Measurements from ENCODE around the gene KCNH1. TPM values are rescaled to one million over a fixed set of nuclear protein-coding genes. Genes with fewer than 3 reads are reported as not detected.

KCNH1 gene
- polyA plus RNA-seq, 1 of the 3 experiments (the other 2 are of a cell fraction) = 0.08 TPM

DNA sequence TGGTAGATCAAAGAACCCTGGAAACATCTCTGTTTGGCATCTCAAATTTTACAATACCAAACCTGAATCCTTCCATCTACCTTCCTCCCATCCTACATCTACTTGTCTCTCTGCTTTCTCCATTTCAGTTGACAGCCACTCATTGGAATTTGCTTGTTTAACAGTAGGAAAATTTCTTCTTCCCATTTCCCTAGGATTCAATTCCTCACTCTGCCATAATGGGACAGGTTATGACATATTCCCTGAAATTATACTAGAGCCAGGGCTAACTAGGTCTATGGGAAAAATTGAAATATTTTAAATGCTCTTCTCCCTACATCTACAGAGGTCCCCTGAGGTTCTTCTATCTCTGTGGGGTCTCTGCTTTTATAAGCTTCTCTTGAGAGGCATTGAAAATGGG is 257.7 kb downstream of the KCNH1 start (continued):
- TF ChIP-seq, protein P1, sequence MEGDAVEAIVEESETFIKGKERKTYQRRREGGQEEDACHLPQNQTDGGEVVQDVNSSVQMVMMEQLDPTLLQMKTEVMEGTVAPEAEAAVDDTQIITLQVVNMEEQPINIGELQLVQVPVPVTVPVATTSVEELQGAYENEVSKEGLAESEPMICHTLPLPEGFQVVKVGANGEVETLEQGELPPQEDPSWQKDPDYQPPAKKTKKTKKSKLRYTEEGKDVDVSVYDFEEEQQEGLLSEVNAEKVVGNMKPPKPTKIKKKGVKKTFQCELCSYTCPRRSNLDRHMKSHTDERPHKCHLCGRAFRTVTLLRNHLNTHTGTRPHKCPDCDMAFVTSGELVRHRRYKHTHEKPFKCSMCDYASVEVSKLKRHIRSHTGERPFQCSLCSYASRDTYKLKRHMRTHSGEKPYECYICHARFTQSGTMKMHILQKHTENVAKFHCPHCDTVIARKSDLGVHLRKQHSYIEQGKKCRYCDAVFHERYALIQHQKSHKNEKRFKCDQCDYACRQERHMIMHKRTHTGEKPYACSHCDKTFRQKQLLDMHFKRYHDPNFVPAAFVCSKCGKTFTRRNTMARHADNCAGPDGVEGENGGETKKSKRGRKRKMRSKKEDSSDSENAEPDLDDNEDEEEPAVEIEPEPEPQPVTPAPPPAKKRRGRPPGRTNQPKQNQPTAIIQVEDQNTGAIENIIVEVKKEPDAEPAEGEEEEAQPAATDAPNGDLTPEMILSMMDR (IDR thresholded peaks at IDR 0.05) = no peak
- TF ChIP-seq YY1 (IDR thresholded peaks at IDR 0.05; ENCODE audit: low read depth) (no peak), ELF1 (IDR thresholded peaks at IDR 0.05) (no peak), TAF1 (IDR thresholded peaks at IDR 0.05; ENCODE audit: borderline replicate concordance, low read depth, low read length) (no peak), CHD2 (IDR thresholded peaks at IDR 0.05; ENCODE audit: low read length, partially characterized antibody) (no peak), NFIC (IDR thresholded peaks at IDR 0.05; ENCODE audit: borderline replicate concordance) (no peak), POLR2AphosphoS5 (IDR thresholded peaks at IDR 0.05; ENCODE audit: low read depth, low read length) (no peak), MXI1 (IDR thresholded peaks at IDR 0.05; ENCODE audit: low read depth, low read length) (no peak), RAD21 (IDR thresholded peaks at IDR 0.05; ENCODE audit: low read length) (no peak), EP300 (IDR thresholded peaks at IDR 0.05; ENCODE audit: borderline replicate concordance in 1 of 2, low read depth in 1 of 2, low read length in 1 of 2) (no peak), RFX5 (IDR thresholded peaks at IDR 0.05; ENCODE audit: low read length) (no peak), SMC3 (IDR thresholded peaks at IDR 0.05; ENCODE audit: low read depth, low read length) (no peak)

DNA sequence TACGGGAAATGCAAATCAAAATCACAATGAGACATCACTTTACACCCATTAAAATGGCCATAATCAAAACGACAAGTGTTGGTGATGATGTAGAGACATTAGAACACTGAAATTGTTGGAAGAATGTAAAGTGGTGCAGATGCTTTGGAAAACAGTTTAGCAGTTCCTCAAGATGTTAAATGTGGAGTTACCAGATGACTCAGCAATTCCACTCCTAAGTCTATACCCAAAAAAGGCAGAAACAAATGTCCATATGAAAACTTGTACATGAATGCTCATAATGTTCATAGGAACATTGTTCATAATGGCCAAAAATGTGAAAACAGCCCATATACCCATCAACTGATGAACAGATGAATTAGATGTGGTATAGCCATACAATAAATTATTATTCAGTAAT is 267.4 kb downstream of the KCNH1 start:
- no peak for DNase-seq
- no peaks in the 10 kb centered on the region for H3K79me2 ChIP-seq (ENCODE audit: insufficient read depth)
- H3K27ac ChIP-seq (ENCODE audit: low read depth in 2 of 2, low read length in 1 of 2) = no peak overlapping the region
- H3K9me3 ChIP-seq = no peaks in the 10 kb centered on the region
- ChIA-PET POLR2A (no interaction called here), CTCF (interaction anchor here (1.2 kb wide), 1 partner anchor 25 kb away, joined by 3 read pairs; no protein-coding TSS in a partner anchor)
- H2AFZ ChIP-seq (ENCODE audit: low read depth) = no peak overlapping the region
- no peaks in the 10 kb centered on the region for H3K36me3 ChIP-seq (replicated peaks in 1 of 2; ENCODE audit: control insufficient read depth in 1 of 2, insufficient read depth in 2 of 2, low read length in 1 of 2)
- WGBS (ENCODE audit: low lambda C conversion rate) = 22% methylated on average over 2 of the region's 2 CpGs
- no peak overlapping the region for H3K9ac ChIP-seq
- H3K4me2 ChIP-seq = no peak overlapping the region
- H3K27me3 ChIP-seq (ENCODE audit: insufficient read depth) = no peaks in the 10 kb centered on the region
- H3F3A ChIP-seq (replicated peaks; ENCODE audit: insufficient read depth) = no peaks in the 10 kb centered on the region
- H3K4me1 ChIP-seq (ENCODE audit: control insufficient read depth in 1 of 2, insufficient read depth in 2 of 2, low read depth in 1 of 2, low read length in 1 of 2) = no peaks in the 10 kb centered on the region
- TF ChIP-seq, protein P2, sequence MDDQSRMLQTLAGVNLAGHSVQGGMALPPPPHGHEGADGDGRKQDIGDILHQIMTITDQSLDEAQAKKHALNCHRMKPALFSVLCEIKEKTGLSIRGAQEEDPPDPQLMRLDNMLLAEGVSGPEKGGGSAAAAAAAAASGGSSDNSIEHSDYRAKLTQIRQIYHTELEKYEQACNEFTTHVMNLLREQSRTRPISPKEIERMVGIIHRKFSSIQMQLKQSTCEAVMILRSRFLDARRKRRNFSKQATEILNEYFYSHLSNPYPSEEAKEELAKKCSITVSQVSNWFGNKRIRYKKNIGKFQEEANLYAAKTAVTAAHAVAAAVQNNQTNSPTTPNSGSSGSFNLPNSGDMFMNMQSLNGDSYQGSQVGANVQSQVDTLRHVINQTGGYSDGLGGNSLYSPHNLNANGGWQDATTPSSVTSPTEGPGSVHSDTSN (IDR thresholded peaks at IDR 0.05) = no peak
- TF ChIP-seq NFIC (IDR thresholded peaks at IDR 0.05; ENCODE audit: borderline replicate concordance) (no peak), TAF1 (IDR thresholded peaks at IDR 0.05; ENCODE audit: borderline replicate concordance, low read depth, low read length) (no peak), CHD2 (IDR thresholded peaks at IDR 0.05; ENCODE audit: low read length, partially characterized antibody) (no peak), TCF12 (IDR thresholded peaks at IDR 0.05) (no peak), ELF1 (IDR thresholded peaks at IDR 0.05) (no peak), EZH2phosphoT487 (IDR thresholded peaks at IDR 0.05; ENCODE audit: borderline replicate concordance, low read depth) (no peak)
- TF ChIP-seq, protein P1 (IDR thresholded peaks at IDR 0.05) = no peak
- TF ChIP-seq, protein P3, sequence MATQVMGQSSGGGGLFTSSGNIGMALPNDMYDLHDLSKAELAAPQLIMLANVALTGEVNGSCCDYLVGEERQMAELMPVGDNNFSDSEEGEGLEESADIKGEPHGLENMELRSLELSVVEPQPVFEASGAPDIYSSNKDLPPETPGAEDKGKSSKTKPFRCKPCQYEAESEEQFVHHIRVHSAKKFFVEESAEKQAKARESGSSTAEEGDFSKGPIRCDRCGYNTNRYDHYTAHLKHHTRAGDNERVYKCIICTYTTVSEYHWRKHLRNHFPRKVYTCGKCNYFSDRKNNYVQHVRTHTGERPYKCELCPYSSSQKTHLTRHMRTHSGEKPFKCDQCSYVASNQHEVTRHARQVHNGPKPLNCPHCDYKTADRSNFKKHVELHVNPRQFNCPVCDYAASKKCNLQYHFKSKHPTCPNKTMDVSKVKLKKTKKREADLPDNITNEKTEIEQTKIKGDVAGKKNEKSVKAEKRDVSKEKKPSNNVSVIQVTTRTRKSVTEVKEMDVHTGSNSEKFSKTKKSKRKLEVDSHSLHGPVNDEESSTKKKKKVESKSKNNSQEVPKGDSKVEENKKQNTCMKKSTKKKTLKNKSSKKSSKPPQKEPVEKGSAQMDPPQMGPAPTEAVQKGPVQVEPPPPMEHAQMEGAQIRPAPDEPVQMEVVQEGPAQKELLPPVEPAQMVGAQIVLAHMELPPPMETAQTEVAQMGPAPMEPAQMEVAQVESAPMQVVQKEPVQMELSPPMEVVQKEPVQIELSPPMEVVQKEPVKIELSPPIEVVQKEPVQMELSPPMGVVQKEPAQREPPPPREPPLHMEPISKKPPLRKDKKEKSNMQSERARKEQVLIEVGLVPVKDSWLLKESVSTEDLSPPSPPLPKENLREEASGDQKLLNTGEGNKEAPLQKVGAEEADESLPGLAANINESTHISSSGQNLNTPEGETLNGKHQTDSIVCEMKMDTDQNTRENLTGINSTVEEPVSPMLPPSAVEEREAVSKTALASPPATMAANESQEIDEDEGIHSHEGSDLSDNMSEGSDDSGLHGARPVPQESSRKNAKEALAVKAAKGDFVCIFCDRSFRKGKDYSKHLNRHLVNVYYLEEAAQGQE (IDR thresholded peaks at IDR 0.05; ENCODE audit: low read depth, low read length) = no peak
- TF ChIP-seq, protein P4, sequence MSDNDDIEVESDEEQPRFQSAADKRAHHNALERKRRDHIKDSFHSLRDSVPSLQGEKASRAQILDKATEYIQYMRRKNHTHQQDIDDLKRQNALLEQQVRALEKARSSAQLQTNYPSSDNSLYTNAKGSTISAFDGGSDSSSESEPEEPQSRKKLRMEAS (IDR thresholded peaks at IDR 0.05; ENCODE audit: low read depth) = no peak
- no peak overlapping the region for H3K4me3 ChIP-seq (ENCODE audit: low read depth in 2 of 2, low read length in 1 of 2)
- no peaks in the 10 kb centered on the region for H4K20me1 ChIP-seq (ENCODE audit: insufficient read depth)
- no peaks in the 10 kb centered on the region for H3K9me2 ChIP-seq
